GM18873 (cell line): Measurements from ENCODE around the gene MZT1.
"Not testable (repeated sequence)": the region's sequence is repeated elsewhere in the genome, so short reads cannot be mapped to it uniquely, and the experiment has no call there.

Source experiments
- ATAC-seq: cut with Tn5 transposase; IDR thresholded peaks from one replicate; pipeline ENCODE4 v1.9.1; 2021; ENCODE audit warnings: mild to moderate bottlenecking, moderate library complexity, moderate number of reproducible peaks; ENCODE audit not compliant: unreplicated experiment, low FRiP score

The MZT1 gene, protein sequence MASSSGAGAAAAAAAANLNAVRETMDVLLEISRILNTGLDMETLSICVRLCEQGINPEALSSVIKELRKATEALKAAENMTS

DNA sequence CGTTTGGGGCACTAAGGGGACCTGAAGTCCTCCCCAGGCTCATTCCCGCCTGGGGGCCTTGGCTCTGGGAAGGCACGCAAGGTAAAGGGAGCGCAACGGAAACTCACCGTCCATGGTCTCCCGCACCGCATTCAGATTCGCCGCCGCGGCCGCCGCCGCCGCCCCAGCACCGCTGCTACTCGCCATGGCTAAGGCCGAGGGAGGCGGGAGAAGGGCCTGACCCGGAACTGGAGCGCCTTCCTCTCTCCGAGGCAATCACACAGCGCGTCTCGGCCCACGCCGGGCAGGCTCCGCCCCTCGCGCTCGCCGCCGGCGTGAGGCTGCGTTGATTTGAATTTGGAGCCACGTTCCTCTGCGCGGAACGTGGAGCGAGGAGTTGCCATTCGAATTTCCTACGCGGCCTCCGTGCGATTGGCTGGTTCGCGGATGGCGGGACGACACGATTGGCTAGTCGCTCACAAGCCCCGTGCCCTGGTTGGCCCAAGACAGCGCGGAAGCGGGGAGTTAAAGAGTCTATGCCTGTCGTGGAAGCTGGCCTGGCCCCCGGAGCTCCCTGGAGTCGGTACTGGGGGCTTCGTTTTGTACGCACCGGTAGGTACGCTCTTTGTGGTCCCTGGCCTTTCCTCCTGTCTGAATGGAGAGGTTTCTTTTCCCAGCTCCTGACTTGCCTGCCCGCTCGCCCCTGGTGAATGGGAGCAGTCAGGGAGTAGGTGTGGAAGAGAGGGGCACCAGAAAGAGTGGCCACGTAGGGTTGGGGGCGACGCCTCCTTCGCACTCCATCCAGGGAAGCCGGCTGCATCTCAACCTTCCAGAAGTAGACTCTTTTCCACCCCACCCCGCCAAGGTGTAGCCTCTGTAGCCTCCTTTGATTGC is at the start of gene MZT1, which contains the start of gene BORA:
MZT1 (minus strand) TSS at position 213 of the 873 bp plus-strand sequence; CDS start at position 186, 27 bp downstream.
BORA (plus strand) TSS at position 507 of the 873 bp plus-strand sequence. CDS start 1,018 bp downstream, outside the sequence.
- peak; percentile 97 for ATAC-seq

DNA sequence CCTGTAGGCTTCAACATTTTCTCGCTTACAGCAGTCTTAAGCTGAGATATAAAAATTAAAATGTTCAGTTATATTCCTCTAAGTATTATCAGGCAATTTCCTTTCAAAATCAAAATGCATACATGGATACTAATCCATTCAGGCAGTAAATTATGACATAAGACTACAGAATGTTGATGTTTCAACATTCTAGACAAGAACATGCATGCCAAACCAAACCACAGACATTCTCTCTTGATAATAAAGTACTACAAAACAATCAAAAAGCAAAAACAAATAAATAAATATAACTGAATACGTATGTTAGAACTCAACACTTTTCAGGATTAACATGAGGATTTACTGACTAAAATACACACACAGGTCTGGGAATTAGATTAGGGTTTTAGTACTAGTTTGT is 46.6 kb upstream of the MZT1 start:
- no peak for ATAC-seq

DNA sequence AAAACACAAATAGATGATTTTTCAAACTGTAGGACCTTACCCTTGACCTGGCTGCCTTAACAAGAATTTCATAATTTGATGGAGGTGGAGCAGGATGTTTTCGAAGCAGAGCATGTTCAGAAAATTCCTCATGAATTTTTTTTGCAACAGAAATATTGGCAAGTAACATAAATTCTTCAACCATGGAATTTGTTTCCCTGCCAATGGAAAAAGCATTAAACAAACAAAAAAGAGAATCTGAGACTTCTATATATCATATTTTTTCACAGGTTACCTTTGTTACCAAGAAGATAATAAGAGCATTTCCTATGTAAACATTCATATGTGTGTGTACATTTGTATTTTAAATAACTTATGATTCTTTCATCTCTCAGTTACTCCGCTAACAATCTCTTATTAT is 36.0 kb upstream of the MZT1 start:
- ATAC-seq: no peak

DNA sequence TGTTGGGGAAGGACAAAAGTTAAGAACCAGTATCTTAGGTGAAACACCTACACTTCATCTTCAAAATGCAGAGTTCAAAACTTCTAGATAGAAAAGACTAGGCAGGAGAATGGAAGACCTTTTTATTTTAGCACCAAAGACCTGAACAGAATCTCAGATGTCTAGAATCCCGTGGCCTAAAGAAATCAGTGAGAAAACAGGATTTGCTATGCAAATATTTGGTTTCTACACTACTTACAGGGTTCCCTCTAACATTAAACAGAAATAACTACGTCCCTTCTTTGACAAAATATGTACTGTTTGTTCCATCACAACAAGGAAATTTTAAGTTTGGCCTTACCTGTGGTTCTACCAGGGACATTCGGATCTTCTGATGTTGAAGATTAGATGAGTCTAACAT is 32.8 kb upstream of the MZT1 start:
- no peak for ATAC-seq

DNA sequence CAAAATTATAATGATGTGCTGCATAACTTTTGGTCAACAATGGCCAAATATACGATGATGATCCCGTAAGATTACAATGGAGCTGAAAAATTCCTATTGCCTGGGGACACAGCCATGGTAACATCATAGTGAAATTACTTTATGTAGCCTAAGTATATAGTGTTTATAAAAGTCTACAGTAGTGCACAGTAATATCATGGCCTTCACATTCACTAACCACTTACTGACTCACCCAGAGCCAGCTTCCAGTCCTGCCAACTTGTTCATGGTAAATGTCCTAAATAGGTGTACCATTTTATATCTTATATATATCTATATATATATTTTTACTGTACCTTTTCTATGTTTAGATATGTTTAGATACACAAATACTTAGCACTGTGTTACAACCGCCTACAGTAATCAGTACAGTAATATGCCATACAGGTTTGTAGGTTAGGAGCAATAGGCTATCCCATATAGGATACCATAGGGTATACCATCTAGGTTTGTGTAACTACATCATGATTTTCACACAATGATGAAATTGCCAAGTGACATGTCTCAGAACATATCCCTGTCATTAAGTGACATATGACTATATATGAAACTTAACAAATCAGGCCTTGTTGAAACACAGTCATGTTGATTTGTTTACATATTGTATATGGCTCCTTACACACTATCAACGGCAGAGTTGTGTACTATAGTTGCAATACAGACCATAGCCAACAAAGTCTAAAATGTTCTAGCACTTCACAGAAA is 30.5 kb upstream of the MZT1 start:
- ATAC-seq: no peak

DNA sequence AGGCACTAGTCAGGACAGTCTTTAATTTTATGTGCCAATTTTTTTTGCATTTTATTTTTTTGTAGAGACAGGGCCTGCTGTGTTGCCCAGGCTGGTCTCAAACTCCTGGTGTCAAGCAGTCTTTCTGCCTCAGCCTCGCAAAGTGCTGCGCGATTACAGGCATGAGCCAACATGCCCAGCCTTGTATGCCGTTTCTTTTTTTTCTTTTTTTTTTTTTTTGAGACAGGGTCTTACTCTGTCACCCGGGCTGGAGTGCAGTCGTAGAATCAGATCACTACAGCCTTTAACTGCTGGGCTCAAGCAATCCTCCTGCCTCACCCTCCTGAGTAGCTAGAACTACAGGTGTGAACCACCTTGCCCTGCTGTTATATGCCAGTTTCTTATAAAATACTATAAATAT is 26.7 kb upstream of the MZT1 start:
- ATAC-seq: no peak

DNA sequence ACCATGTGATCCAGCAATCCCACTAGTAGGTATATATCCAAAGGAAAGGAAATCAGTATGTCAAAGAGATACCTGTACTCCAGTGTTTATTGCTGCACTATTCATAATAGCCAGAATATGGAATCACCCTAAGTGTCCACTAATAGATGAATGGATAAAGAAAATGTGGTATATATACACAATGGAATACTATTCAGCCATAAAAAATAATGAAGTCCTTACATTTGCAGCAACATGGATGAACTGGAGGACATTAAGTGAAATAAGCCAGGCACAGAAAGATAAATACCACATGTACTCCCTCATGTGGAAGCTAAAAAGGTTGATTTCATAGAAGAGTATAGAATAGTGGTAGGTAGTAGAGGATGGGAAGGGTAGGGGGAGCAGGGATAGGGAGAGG is 23.8 kb upstream of the MZT1 start:
- no peak for ATAC-seq

DNA sequence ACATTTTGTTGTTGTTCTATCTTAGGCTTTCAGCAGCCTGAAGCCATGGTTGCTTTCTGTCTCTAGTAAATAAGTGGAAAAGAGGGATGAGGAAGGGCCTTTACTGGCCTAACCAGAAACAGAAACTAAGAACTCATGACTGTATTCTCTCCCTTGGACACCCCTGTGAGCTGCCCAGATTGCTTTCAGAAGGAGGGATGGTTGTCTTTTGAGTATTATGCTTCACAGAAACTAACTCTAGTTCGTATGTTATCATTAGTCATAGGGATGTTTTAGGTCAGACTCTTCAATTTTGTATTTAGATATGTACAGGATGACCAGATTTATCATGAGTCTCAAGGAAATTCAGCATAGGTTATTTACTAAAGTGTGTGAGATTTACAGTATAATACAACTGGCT is 17.8 kb upstream of the MZT1 start:
- ATAC-seq: no peak

DNA sequence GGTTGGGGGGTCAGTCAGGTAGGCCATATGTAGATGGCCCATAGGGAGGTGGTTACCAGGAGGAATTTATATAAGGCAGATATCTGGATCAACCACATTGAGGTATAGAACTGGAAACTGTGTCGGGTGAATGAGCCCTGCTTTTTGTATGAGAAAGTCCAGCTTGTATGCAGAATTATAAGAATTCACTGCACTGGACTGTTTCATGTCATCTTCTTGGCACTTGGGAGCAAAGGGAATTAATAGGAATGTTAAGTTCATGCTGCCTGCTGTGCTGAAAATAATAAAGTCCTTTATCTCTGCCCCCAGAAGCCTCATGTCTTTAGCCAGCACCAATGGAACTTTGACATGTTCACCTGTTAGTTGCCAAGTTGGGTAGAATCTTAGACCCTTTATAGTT is 12.6 kb upstream of the MZT1 start:
- no peak for ATAC-seq

DNA sequence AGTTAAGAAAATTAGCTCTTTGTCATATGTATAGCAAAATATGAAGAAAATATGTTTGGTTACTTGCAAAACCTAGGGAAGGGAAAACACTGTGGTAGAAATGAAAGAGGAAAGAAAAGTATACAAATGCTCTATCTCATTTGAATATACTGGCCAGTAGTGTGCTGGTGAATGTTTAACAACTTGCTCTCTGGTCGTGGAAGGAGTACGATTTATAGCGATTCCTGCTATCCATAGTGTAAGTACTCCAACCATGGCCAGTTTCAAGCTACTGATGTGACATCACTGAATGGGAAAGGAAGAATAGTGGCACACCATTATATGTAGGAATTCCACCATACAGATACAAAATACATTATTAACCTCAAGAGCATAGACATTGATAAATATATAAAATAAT is 9.6 kb upstream of the MZT1 start:
- no peak for ATAC-seq

DNA sequence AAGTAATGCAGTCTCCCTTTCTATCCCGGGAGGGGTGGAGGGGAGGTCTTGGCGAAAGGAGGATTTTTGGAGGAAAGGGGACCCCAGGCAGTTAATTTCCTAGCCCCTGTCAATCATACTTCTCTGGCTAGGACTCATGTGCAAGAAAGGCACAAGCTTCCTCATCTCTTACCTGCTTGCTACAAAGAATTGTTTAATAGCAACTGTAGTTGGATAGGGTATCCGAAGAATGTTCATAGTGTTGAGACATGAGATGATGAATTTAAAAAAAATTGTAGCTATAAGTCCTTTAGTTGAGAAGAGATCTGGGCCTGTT is 819 bp upstream of the MZT1 start:
- ATAC-seq: no peak

DNA sequence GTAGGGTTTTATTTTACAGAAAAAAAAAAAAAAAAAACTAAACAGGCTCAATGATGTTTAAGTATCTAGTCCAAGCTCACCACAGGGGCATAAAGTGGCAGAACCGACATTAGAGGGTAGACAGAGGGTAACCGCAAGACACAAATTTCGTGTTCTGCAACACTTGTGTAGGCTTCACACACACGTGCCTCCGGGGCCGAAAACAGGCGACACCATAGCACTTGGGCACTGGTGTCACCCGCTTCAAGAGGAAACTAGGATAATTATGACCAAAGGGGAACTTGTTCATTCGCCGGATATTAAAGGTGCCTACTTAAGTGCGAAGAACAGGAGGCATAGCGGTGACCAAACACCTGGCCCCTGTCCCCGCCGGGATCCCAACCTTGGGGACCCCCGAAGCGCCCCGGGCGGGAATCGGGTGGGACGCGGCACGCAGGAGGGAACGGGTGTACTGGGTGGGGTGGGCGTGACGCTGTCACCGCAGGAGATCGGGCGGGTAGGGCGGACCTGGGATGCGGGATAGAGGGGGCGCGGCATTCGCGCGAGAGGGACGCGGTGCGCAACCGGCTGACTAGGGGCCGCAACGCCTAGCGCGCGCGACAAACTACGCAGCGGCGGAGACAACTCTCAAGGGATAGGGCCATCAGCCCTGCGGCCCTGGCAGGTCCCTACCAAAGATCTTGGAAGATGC is 558 bp downstream of the MZT1 start:
- peak; percentile 16 for ATAC-seq

DNA sequence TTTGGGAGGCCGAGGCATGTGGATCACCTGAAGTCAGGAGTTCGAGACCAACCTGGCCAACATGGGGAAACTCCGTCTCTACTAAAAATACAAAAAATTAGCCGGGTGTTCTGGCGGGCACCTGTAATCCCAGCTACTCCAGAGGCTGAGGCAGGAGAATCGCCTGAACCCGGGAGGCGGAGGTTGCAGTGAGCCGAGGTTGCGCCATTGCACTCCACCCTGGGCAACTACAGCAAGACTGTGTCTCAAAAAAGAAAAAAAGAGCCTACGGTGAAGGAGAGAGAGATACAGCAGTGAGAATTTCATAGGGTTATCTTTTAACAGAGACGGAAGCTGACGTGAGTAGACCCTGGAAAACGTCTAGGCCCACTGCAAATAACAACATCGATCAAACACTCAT is 1.2 kb downstream of the MZT1 start:
- not testable (repeated sequence) for ATAC-seq

DNA sequence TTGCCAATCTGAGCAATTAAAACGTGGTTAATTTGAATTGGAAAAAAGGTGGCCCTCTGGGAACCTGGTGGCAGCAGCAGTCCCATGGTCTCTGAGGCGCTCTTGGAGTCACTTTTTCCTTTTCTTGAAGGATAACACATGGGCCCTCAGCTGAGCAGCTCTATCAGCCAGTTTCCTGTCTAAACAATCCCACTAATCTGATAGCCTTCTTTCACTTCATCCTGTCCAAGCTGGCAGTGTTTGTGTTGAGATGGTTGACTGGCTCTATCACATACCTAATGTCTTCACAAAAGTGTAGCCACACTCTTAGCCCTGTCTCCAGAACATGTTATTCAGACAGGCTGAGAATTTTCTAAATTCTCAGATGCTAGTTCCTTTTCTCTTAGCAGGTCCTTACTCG is 10.7 kb downstream of the MZT1 start:
- no peak for ATAC-seq

DNA sequence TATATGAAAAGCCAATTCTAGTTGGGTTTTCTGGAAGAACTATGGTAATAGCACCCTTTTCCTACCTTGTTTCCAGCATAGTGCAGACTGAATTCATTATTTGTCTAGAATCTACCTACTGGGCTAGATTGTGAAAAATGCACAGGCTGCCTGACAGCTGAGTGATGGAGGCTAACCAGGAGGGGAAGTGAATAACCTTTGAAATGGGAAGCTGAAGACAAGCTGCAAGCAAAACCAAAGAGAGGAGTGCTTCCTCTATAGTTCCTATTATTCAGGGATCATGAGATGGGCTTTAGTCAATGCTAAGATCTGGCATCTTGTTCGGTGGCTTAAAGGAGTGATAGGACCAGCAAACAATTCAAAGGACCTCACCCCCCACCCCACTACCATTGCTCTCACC is 26.9 kb downstream of the MZT1 start:
- ATAC-seq: no peak

DNA sequence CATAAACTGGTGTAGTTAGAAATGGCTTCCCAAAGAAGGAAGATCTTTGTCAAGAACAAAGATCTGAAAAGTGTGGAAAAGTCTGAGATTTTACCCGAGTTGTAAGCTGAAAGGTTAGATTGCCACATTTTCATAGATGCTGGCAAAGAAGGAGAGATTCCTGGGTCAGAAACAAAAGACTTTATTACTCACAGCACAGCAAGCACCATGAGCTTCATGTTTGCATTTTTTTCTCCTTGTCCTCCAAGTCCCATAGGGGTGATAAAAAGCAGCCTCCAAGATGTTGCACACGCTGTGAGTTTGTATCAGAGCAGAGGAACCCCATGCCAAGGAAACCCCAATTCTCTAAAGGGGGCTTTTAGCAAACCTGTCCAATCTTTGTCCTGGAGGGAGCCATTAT is 29.3 kb downstream of the MZT1 start:
- ATAC-seq: no peak

DNA sequence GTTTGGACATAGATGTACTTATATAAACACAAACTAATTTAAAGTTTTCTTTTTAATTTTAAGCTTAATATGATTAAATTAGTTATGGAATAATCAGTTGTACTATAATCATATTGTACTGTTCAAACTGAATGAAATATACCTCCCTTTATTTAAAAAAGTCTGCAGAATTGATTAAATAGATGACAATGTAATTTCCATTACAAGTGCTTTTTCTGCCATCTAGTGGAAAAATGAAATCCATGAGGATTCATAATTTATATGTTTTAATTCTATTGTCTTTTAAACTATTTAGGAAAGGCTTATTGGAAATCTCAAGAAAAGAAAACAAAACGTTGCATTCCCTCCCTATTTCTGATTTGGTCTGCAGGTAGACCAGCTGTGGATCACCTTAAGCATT is 30.9 kb downstream of the MZT1 start:
- ATAC-seq: no peak

DNA sequence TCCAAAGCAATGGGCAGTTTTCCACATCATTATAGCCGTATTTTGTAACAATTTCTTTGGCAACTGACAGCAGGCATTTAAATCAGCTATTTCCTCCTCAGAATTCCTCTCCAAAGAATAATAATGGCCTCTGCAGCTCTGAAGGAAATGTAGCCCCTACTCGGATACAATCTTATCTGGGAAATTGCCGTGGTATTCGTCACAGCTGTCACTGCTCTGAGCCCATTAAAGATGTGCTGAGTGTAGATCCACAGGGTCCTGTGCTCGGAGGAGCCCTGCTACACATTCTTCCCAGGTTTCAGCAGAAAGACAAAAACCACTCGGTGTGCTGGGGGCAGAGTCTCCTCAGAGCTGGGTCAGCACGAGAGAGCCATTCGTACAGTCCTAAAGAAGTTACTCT is 33.1 kb downstream of the MZT1 start:
- no peak for ATAC-seq

DNA sequence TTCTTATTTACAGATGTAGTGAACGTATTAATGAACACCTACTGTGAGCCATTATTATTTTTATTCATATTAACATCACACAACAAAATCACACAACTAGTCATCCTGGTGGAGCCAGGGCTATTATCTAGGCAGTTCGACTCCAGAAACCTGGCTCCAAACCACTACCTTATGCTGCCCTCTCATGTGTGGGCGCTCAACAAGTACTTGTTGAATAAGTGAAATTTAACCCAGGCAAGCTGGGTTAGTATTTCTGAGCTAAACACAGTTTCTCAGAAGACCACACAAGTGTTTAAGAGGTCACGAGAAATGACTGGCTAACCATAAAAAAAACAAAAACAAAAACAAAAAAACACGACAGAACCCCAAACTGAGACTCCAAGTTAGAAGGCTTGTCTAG is 33.6 kb downstream of the MZT1 start:
- no peak for ATAC-seq

DNA sequence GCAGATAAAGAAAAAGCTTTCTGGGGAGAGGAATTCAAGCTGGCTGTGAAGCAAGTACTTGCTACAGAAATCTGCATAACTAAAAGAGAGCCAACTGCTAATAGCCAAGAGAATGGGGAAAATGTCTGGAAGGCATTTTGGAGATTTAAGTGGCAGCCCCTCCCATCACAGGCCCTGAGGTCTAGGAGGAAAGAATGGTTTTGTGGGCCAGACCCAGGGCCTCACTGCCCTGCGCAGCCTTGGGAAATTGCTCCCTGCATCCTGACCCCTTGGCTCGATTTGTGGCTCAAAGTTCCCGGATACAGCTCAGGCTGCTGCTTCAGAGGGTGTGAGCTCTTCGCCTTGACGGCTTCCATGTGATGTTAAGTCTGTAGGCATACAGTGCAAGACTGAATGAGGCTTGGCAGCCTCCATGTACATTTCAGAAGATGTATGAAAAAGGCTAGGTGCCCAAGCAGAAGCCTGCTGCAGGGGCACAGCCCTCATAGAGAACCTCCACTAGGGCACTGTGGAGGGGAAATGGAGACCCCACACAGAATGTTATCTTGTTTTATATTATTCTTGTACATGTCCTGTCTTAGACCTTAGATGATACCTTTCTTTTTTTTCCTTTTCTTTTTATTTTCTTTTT is 34.4 kb downstream of the MZT1 start:
- no peak for ATAC-seq
